Neural cell (in vitro differentiated cells): Measurements from ENCODE around the gene LIMS2. TPM values are rescaled to one million over a fixed set of nuclear protein-coding genes. Genes with fewer than 3 reads are reported as not detected.

Source experiments
- H2AFZ ChIP-seq: fragments of 200-600, 300-800 bp; sonication (generic), shearing (Covaris generic); 2 replicates; pipeline ENCODE4 v1.6.0; 2014; ENCODE audit warnings: low read depth, mild to moderate bottlenecking, antibody characterized with exemption, low read length, moderate library complexity
- H3F3A ChIP-seq: fragments of 200-600 bp; shearing (Covaris generic); 2 replicates; pipeline ENCODE4 v1.6.1; 2016; ENCODE audit warnings: mild to moderate bottlenecking, moderate library complexity, mixed read lengths, antibody characterized with exemption, low read length; ENCODE audit not compliant: insufficient read depth, poor library complexity, severe bottlenecking
- H3K27ac ChIP-seq: fragments of 200-600, 300-800 bp; sonication (generic), shearing (Covaris generic); 2 replicates; pipeline ENCODE4 v1.5.1; 2014; ENCODE audit warnings: mild to moderate bottlenecking, low read length, moderate library complexity
- H3K27me3 ChIP-seq: fragments of 300-800, 200-600 bp; sonication (generic), shearing (Covaris generic); 2 replicates; pipeline ENCODE4 v1.6.0; 2014; ENCODE audit warnings: mild to moderate bottlenecking, low read depth, low read length, moderate library complexity; ENCODE audit not compliant: insufficient read depth
- H3K36me3 ChIP-seq: fragments of 300-800, 200-600 bp; sonication (generic), shearing (Covaris generic); 2 replicates; pipeline ENCODE4 v1.5.1; 2014; ENCODE audit warnings: mild to moderate bottlenecking, antibody characterized with exemption, low read length, moderate library complexity; ENCODE audit not compliant: insufficient read depth
- H3K4me2 ChIP-seq: fragments of 300-800, 200-600 bp; sonication (generic), shearing (Covaris generic); 2 replicates; pipeline ENCODE4 v1.6.0; 2014; ENCODE audit warnings: mild to moderate bottlenecking, low read length
- H3K4me3 ChIP-seq: fragments of 300-800, 200-600 bp; sonication (generic), shearing (Covaris generic); 2 replicates; pipeline ENCODE4 v1.5.1; 2014; ENCODE audit warnings: mild to moderate bottlenecking, low read length, moderate library complexity
- H3K79me2 ChIP-seq: fragments of 200-600 bp; shearing (Covaris generic); replicated peaks from 2 replicates; pipeline ENCODE4 v1.6.0; 2014; ENCODE audit warnings: mild to moderate bottlenecking, low read length, moderate library complexity; ENCODE audit not compliant: insufficient read depth
- H3K9ac ChIP-seq: fragments of 300-800, 200-600 bp; sonication (generic), shearing (Covaris generic); 2 replicates; pipeline ENCODE4 v1.6.1; 2016; ENCODE audit warnings: mild to moderate bottlenecking, low read length, mixed read lengths
- H3K9me2 ChIP-seq: fragments of 200-600 bp; shearing (Covaris generic); 2 replicates; pipeline ENCODE4 v1.6.1; 2016; ENCODE audit warnings: mild to moderate bottlenecking, low read length, mixed read lengths; ENCODE audit not compliant: insufficient read depth
- H3K9me3 ChIP-seq: fragments of 200-600, 300-800 bp; sonication (generic), shearing (Covaris generic); 2 replicates; pipeline ENCODE4 v1.6.1; 2016; ENCODE audit warnings: mild to moderate bottlenecking, mixed run types, low read length, moderate library complexity, mixed read lengths
- H4K20me1 ChIP-seq: fragments of 200-600 bp; shearing (Covaris generic); 2 replicates; pipeline ENCODE4 v1.6.1; 2016; ENCODE audit warnings: mild to moderate bottlenecking, mixed run types; ENCODE audit not compliant: insufficient read depth
- CTCF ChIP-seq: fragments of 450-650 bp; IDR thresholded peaks from 2 replicates; pipeline ENCODE4 v1.5.1; 2014; ENCODE audit warnings: antibody characterized with exemption, mild to moderate bottlenecking, moderate library complexity; ENCODE audit not compliant: poor library complexity, severe bottlenecking
- EP300 ChIP-seq: fragments of 450-650 bp; conservative IDR thresholded peaks from 2 replicates; pipeline ENCODE4 v1.6.1; 2014; ENCODE audit warnings: antibody characterized with exemption, mild to moderate bottlenecking, moderate library complexity; ENCODE audit not compliant: poor library complexity, severe bottlenecking
- EZH2 ChIP-seq: fragments of 200-600, 300-800 bp; shearing (Covaris generic), sonication (generic); IDR thresholded peaks from 2 replicates; pipeline ENCODE4 v1.6.1; 2014; ENCODE audit warnings: antibody characterized with exemption, low read length, borderline replicate concordance, mild to moderate bottlenecking; ENCODE audit not compliant: insufficient read depth, poor library complexity, severe bottlenecking
- MXI1 ChIP-seq: fragments of 450-650 bp; conservative IDR thresholded peaks from 2 replicates; pipeline ENCODE4 v1.6.1; 2014; ENCODE audit warnings: antibody characterized with exemption, mild to moderate bottlenecking; ENCODE audit not compliant: poor library complexity, severe bottlenecking
- RAD21 ChIP-seq: fragments of 450-650 bp; conservative IDR thresholded peaks from 2 replicates; pipeline ENCODE4 v1.6.1; 2014; ENCODE audit warnings: antibody characterized with exemption, mild to moderate bottlenecking, moderate library complexity
- REST ChIP-seq: IDR thresholded peaks from 2 replicates; pipeline ENCODE4 v1.6.1; 2012; ENCODE audit warnings: borderline replicate concordance
- TAF1 ChIP-seq: IDR thresholded peaks from 2 replicates; pipeline ENCODE4 v1.6.1; 2012; ENCODE audit warnings: low read depth
- polyA plus RNA-seq: library from polyadenylated mRNA; depleted of rRNA; stranded (reverse); fragments of >200 nt; gene quantifications from 2 replicates; pipeline ENCODE4 v1.2.3, GENCODE V29; 2014

LIMS2 gene
- polyA plus RNA-seq, 1 donor from 2014 or later: not detected

GRCh38 chr2:127642706-127643438 is 32.5 kb downstream of the LIMS2 start:
- no peaks in the 10 kb centered on the region for H3K36me3 ChIP-seq
- no peaks in the 10 kb centered on the region for H3K27me3 ChIP-seq
- H3K27ac ChIP-seq: no peak overlapping the region
- no peaks in the 10 kb centered on the region for H3K9me2 ChIP-seq
- H3K9ac ChIP-seq: no peak overlapping the region
- no peaks in the 10 kb centered on the region for H4K20me1 ChIP-seq
- H3F3A ChIP-seq: no peaks in the 10 kb centered on the region
- no peak overlapping the region for H3K4me3 ChIP-seq
- no peak overlapping the region for H2AFZ ChIP-seq
- no peak overlapping the region for H3K4me2 ChIP-seq
- H3K9me3 ChIP-seq: no peaks in the 10 kb centered on the region
- TF ChIP-seq RAD21 (no peak), REST (no peak), TAF1 (no peak), MXI1 (no peak)
- no peaks in the 10 kb centered on the region for H3K79me2 ChIP-seq

GRCh38 chr2:127641846-127642507 is 33.4 kb downstream of the LIMS2 start:
- no peaks in the 10 kb centered on the region for H3K79me2 ChIP-seq
- no peak overlapping the region for H3K4me3 ChIP-seq
- no peak overlapping the region for H3K4me2 ChIP-seq
- H3K9me2 ChIP-seq: no peaks in the 10 kb centered on the region
- H3K27ac ChIP-seq: no peak overlapping the region
- H4K20me1 ChIP-seq: no peaks in the 10 kb centered on the region
- TF ChIP-seq EZH2 (no peak), REST (no peak), CTCF (no peak), MXI1 (no peak), RAD21 (no peak), EP300 (no peak)
- no peak overlapping the region for H2AFZ ChIP-seq
- no peaks in the 10 kb centered on the region for H3K27me3 ChIP-seq
- H3K9me3 ChIP-seq: no peaks in the 10 kb centered on the region
- H3K36me3 ChIP-seq: no peaks in the 10 kb centered on the region
- no peak overlapping the region for H3K9ac ChIP-seq
- no peaks in the 10 kb centered on the region for H3F3A ChIP-seq
